Activated CD4-positive, alpha-beta T cell treated with anti-CD3 and anti-CD28 coated beads for 24 hours (primary cell): ENCODE data around the gene THUMPD3.

Source experiments
- DNase-seq, 2 donors: peaks; one replicate each; pipeline ENCODE4 v3.0.0-alpha.2; 2020; ENCODE audit warnings: low read depth in 2 of 2

Gene THUMPD3, protein sequence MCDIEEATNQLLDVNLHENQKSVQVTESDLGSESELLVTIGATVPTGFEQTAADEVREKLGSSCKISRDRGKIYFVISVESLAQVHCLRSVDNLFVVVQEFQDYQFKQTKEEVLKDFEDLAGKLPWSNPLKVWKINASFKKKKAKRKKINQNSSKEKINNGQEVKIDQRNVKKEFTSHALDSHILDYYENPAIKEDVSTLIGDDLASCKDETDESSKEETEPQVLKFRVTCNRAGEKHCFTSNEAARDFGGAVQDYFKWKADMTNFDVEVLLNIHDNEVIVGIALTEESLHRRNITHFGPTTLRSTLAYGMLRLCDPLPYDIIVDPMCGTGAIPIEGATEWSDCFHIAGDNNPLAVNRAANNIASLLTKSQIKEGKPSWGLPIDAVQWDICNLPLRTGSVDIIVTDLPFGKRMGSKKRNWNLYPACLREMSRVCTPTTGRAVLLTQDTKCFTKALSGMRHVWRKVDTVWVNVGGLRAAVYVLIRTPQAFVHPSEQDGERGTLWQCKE

GRCh38 chr3:9362731-9363530 lies at the start of gene THUMPD3:
Gene THUMPD3 (plus strand): TSS chr3:9363054. CDS start chr3:9365069, 2,015 bp downstream.
- DNase-seq = peak; percentile 88 to 91

DNA sequence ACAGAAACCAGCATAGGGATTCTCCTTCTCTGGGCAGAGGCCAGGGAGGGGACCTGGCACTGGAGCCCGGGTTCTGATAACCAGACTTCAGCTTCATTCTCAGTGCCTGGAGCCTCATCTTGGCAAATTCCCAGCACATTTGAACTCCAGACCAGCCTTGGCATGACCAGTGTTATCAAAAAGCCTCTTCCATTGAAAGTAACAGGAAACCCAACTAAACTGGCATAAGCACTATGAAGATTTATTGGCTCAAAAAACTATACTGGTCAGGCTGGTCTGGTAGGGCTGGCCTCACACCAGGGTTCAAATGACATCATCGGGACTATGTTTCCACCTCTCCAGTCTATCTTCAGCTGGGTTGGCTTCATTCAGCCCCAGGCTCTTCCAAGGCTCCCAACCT lies 48.1 kb upstream of the THUMPD3 start:
- no peak for DNase-seq

DNA sequence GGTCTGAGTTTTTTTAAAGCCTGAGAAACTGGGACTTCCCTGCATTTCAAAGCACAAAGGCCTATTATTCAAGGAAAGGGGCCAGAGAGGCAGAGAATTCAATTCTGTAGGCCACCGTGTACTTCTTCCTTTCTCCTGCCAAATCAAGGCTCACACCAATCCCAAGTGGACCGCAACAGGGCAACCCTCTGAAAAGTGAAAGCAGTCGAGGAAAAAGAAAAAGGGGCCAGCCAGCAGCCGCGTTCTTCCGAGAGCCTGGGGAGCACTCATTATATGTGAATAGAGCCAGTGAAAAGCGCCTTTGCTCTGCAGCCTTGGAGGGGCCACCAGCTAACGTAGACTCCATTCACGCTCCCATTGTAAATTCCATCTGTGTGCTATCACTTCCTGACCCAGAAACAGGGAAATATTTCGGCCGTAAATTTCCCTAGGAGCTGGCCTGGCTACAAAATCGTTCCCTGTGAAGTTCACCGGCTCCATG lies 45.9 kb upstream of the THUMPD3 start:
- no peak for DNase-seq

GRCh38 chr3:9322780-9323179 lies 40.1 kb upstream of the THUMPD3 start:
- no peak for DNase-seq

DNA sequence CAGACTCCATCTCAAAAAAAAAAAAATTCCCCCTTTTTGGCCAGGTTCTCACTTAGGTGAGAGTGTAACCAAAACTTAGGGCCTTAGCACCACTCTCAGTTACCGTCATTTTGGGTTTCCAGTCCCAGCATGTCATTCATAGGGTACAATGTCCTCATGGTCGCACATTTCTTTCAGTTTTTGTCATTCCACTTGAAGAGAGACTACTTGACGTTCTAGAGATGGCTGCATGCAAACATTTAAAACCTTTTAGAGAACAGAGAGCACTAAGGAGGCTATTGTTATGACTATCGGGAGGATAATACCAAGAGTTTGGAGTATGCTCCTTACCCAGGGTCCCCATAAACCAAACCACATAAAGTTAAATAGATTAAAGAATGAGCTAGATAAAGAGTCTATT lies 37.9 kb upstream of the THUMPD3 start:
- no peak for DNase-seq

DNA sequence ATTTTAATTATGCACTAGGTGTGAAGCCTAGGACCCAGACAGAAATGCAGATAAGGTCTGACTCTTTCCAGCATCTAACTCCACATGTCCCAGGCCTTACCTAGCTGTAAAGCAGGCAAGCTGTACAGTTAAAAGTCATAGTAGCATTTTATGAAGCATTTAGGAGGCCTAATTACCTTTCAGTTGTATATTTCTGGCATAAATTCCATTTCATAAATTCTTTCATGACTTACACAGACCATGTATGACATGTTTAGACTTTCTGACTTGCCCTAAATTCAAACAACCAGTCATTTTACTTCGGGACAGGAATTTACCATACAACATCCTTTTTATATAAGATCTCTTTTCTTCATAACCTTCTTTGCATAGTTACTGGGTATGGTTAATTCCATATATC lies 35.3 kb upstream of the THUMPD3 start:
- DNase-seq = no peak

GRCh38 chr3:9330166-9330703 lies 32.6 kb upstream of the THUMPD3 start:
- no peak for DNase-seq

DNA sequence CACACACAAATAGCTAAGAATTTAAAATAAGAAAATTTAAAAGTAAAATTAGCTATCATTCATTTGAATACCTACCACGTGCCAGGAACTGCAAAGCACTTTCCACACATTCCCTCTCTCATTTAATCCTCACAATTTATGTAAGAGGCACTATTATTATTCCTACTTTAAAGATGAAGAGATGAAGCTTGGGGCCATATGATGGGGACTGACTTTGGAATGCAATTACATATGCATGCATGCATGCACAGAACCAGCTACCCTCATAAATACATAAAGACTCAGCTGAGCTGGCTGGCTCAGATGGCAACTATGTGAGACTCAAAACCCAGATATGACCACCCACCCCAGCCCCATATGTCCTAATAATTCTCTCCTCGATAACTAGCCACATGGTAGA lies 31.7 kb upstream of the THUMPD3 start:
- no peak for DNase-seq

GRCh38 chr3:9332250-9333030 lies 30.4 kb upstream of the THUMPD3 start:
- no peak for DNase-seq

GRCh38 chr3:9339761-9340471 lies 22.9 kb upstream of the THUMPD3 start:
- no peak for DNase-seq

DNA sequence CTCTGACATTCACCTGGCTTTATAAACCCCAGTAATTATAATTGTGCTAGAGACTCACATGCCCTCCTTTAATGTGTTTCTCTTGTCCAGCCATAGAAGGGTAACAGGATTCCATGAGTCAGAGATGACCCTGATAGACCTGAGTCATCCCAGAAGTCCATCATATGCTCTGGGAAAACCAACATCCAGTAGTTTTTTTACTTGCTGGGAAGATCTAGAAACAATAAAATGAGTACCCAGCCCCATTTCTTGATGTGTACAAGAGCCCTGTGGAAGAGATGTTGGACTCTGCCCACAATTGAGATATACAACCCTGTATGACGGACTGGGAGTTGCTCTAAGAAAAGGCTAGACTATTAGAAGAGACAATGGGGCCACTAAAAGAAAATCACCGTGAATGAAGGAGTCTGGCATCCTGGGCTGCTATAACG lies 22.4 kb upstream of the THUMPD3 start:
- no peak for DNase-seq

DNA sequence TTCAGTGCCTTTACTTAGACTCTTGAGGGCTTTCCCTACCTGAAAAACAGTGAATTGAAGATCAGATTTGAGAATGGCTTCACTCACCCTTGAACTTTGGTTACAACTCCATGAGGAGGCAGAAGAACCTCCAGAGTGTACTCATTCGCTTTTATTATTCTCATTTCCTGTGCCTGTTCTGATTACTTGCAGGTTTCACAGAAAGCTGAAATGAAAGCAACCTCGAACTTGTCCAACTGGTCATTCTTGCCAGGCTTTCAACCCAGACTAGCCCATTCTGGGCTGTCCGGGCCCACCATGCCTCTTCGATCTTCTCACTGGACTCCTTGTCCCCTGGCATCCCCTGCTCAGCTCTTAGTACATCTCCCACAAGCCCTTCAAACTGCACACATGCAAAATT lies 20.2 kb upstream of the THUMPD3 start:
- DNase-seq = no peak

GRCh38 chr3:9343115-9343514 lies 19.7 kb upstream of the THUMPD3 start:
- DNase-seq = no peak

DNA sequence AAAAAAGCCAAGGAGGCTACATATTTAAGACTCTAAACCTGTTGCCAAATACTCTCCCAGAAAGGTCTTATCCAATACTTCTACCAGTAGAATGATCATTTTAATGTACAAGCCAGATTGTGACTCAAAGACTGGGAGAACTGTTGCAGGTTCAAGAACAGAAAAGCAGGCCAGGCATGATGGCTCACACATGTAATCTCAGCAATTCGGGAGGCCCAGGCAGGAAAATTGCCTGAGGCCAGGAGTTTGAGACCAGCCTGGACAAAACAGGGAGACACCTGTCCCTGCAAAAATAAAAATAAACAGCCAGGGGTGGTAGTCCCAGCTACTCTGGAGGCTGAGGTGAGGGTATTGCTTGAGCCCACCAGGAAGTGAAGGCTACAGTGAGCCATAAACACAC lies 17.8 kb upstream of the THUMPD3 start:
- DNase-seq = no peak

DNA sequence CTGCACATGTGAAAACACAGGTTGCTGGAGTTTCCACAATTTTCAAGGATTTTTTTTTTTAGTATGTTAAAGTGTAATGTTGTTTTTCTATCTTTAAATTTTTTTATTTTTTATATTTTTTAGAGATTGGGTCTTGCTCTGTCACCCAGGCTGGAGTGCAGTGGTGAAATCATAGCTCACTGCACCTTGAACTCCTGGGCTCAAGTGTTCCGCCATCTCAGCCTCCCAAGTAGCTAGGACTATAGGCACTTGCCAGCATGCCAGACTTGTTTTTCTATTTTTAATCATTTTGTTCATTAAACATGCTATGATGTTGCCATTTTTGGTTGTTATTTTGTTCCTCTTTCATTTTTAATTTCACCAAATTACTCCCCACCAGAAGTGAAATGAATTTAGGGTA lies 16.7 kb upstream of the THUMPD3 start:
- no peak for DNase-seq

DNA sequence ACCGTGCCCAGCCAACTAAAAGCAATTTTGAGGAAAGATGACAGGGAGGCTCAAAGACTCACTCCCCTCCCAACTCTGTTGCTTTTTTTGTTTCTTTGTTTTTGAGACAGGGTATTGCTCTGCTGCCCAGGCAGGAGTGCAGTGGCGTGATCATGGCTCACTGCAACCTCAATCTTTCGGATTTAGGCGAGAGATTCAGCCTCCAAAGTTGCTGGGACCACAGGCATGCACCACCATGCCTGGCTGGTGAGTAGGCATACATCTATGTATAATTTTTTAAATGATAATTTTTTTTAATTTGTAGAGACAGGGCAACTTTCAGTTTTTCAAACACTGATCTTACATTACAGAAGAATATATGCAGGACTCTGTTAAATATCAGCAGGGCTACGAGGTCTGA lies 15.8 kb upstream of the THUMPD3 start:
- no peak for DNase-seq

- DNase-seq = no peak
These were observed 15.0 kb upstream of the THUMPD3 start for GRCh38 chr3:9347887-9348286.

DNA sequence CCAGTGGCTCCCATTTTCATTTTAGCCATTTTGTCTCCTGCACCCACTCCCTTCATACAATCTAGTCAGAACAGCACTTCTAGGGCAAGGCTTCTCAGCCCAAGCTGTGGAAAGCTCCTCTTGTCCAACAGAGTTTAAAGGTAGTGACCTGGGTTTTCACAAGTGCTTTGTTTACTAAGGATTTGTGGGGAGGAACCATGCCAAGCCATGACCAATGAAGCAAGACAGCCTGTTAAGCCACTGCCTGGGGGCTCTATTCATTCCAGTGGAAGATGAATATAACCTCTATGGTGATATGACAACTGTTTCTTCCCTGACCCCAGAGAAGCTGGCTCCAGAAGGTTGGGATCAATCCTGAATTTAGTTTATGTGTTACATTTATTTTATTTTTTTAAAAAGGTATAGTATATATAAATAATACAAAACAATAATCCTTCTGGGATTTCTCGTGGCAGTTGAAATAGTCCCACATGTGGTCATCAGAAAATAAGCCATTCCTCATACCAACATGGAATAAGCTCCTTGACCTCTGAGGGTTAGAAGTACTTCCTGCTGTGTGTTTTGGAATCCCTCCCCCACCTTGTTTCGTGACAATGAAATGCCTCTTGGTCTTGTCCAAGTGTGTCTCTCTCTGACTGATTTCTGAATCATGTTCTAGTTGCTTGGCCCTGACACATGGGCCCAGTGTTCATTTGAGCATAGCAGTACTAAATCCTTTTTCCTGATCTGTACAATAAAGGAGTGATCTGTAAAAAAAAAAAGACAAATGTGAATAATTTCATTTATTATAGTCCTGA lies 13.3 kb upstream of the THUMPD3 start:
- no peak for DNase-seq

DNA sequence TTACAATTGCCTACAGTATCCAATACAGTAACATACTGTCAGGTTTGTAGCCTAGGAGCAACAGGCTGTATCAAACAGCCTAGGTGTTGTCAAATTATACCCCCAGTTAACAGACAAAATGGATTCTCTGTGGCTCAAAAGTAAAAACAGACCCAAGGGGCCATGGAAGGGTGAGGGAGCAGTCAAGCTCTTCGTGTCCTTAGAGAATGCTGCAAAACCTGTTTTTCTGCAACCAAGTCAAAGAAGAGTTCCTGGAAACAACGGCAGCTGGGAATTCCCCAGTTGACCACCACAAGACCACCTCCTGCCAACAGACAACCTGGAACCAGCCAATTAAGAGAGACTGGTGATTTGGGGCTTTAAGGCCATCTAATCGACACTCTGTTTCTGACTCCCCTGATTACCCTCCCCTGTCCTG lies 11.1 kb upstream of the THUMPD3 start:
- DNase-seq = no peak
